SH-SY5Y (cell line): Measurements from ENCODE around the gene TPM4.

Experiments
- GATA2 ChIP-seq: IDR thresholded peaks from 2 replicates; pipeline ENCODE4 v1.6.1; 2011; ENCODE audit warnings: mild to moderate bottlenecking, low read depth, low read length
- GATA3 ChIP-seq: IDR thresholded peaks from 2 replicates; pipeline ENCODE4 v1.6.1; 2011; ENCODE audit warnings: low read depth, mild to moderate bottlenecking, low read length, moderate library complexity

Gene TPM4

DNA sequence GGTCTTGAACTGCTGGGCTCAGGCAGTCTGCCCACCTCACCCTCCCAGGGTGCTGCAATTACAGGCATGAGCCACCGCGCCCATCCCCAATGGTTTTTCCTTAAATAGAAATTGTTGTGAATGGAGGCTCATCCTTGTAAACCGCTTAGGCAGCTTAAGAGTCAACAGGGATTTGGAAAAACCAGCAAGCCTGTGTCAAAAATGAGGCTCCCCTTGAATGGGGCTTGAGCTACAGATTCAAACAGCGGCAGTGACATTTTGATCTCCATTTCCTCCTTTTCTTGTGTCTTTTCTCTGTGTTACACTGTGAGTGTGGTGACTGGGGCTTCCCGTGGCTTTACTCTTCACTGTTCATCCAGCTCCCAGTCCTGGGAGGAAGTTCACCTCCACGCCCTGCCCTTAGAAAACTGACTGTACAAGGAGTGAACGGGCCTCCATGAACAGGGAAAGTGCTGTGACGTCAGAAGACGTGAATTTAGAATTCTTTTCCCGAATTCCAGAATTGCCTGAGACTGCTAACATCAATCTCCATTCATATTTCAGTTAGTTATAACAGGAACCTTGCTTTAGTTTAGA is 20.1 kb downstream of the TPM4 start:
- no peak for TF ChIP-seq GATA3
- TF ChIP-seq GATA2, result no peak

GRCh38 chr19:16098416-16098768 is 22.1 kb downstream of the TPM4 start:
- no peak for TF ChIP-seq GATA3
- TF ChIP-seq GATA2, result no peak

DNA sequence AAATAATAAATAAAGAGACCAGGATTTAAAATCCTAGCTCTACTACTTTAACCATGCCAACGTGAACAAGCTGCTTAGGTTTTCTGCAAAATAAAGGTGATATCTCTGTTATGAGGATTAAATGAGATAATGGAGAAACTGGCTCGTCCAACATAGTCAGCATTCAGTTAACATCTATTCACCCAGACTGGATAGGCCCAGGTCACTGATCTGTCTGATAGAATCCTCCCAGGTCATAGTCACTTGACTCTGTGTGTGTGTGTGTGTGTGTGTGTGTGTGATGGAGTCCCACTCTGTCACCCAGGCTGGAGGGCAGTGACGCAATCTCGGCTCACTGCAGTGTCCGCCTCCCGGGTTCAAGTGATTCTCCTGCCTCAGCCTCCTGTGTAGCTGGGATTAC is 22.5 kb downstream of the TPM4 start:
- TF ChIP-seq GATA3 (no peak), GATA2 (no peak)

DNA sequence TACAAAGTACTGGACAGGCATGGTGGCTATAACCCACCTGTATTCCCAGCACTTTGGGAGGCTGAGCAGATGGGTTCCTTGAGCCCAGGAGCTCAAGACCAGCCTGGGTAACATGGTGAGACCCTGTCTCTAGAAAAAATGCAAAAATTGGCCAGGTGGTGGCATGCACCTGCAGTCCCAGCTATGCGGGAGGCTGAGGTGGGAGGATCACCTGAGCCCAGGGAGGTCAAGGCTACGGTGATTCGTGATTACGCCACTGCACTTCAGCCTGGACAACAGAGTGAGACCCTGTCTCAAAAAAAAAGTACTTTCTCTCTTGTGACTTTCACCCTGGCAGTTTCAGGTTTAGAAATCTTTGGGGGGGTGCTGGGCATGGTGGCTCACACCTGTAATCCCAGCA is 24.2 kb downstream of the TPM4 start:
- TF ChIP-seq GATA2 (no peak), GATA3 (no peak)

- TF ChIP-seq GATA3 (no peak), GATA2 (no peak)
Measured at GRCh38 chr19:16104722-16105121, 28.4 kb downstream of the TPM4 start.

DNA sequence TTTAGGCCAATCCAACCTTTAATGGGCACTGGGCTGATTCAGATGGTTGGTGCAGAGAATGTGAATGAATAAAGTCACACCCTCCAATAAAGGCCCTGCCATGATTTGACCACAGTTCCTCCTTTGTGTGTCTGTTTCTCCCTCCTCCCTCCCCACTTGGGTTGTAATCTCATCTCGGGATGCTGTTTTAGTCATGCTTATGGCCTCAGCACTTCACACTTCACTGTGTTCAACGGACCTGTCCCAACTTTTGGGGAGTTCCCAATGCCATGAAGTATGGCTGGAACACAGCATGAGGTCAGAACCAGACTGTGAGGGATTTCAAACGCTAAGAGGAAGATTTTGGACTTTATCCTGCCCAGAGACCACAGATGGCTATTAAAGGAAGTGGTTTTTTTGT is 29.8 kb downstream of the TPM4 start:
- TF ChIP-seq GATA2, result no peak
- TF ChIP-seq GATA3, result no peak

GRCh38 chr19:16111160-16111908 is 35.0 kb downstream of the TPM4 start, which contains the start of gene RAB8A:
TSS of gene RAB8A (plus strand) at chr19:16111889. CDS start at chr19:16111902, 13 bp downstream.
- TF ChIP-seq GATA3, result no peak
- no peak for TF ChIP-seq GATA2

GRCh38 chr19:16111909-16112752 is 35.8 kb downstream of the TPM4 start:
- TF ChIP-seq GATA3 (no peak), GATA2 (no peak)

GRCh38 chr19:16112778-16113177 is 36.5 kb downstream of the TPM4 start:
- TF ChIP-seq GATA3, result no peak
- TF ChIP-seq GATA2, result no peak

- TF ChIP-seq GATA2, result no peak
Measured at GRCh38 chr19:16113727-16114126, 37.4 kb downstream of the TPM4 start.

GRCh38 chr19:16115301-16116039 is 39.2 kb downstream of the TPM4 start:
- TF ChIP-seq GATA2 (no peak), GATA3 (no peak)

DNA sequence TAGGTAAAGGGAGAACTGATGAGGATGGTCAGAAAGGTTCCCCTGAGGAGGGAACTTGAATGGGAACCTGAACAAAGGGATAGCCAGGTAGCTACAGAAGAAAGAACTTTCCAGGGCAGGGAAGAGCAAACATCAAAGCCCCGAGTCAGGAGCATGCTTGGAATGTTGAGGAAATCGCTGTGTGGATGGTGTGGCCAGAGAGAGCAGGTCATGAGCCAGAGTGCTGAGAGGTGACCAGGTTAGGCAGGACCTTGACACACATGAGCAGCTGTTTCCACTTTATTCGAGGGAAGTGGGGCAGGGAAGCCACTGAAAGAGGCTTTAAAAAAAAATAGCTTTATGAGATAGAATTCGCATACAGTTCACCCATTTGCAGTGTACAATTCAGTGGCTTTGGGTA is 39.8 kb downstream of the TPM4 start:
- TF ChIP-seq GATA3 (no peak), GATA2 (no peak)

- TF ChIP-seq GATA2, result no peak
- TF ChIP-seq GATA3, result no peak
Measured at GRCh38 chr19:16117594-16118033, 41.3 kb downstream of the TPM4 start.

DNA sequence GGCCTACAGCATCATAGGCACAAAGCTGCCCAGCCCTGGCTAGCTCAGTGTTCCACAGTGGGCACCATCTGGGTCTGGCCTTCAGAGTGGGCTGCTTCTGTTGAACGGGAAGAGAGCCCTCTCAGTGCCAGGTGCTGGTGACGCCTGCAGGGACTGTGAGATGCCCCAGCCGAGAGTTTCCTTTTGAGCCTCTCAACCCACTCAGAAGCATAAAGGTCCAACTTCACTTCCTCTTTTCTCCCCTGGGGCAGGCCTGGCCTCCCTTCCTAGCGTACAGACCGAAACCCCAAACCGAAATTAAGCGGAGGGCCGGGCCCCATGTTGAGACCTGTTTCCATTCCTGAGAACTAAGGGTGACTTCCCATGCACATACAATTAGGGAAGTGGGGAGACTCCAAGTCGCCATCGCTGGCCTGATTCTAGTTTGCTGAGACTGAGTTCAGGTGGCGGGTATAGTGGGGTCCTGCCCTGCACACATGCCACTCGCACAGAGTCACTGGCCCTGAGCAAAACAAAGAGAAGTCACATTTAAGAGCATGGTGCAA is 42.3 kb downstream of the TPM4 start:
- TF ChIP-seq GATA2 (no peak), GATA3 (no peak)

GRCh38 chr19:16121141-16121540 is 44.8 kb downstream of the TPM4 start:
- TF ChIP-seq GATA2 (no peak), GATA3 (no peak)
